ENCODE measurements around the gene UFM1.

GRCh38 chr13:38412266-38412665 lies 62.6 kb downstream of the UFM1 start:
- TF ChIP-seq CTCF (IDR thresholded peaks at IDR 0.05; ENCODE audit: low read depth, low read length) (no peak), EZH2phosphoT487 (IDR thresholded peaks at IDR 0.05; ENCODE audit: low read depth) (no peak)
